Caco-2 (cell line): ENCODE results near the gene CARNS1. TPM values are rescaled to one million over a fixed set of nuclear protein-coding genes. Genes with fewer than 3 reads are reported as not detected.

Experiments used
- BruUV-seq: library from RNA; stranded (reverse); fragments of 400-500 nt; replicated peaks from 2 replicates; lab custom pipeline; 2021; lab: Mats Ljungman, UMichigan
- CTCF ChIA-PET: fragments of 300-600 bp; sonication (Branson Sonifier 250); formaldehyde crosslinking; loops from one replicate; lab custom pipeline; 2022; ENCODE audit warnings: antibody characterized with exemption; lab: Charles Lee
- POLR2A ChIA-PET: fragments of 300-600 bp; sonication (Branson Sonifier 250); formaldehyde crosslinking; loops from one replicate; lab custom pipeline; 2022; ENCODE audit warnings: antibody characterized with exemption; lab: Charles Lee
- DNase-seq, 2 experiments: peaks; one replicate each; pipeline versions ENCODE4 v3.0.0 to v3.0.0-alpha.2; 2020 to 2022
- H3K27me3 ChIP-seq: replicated peaks from 2 replicates; pipeline ENCODE4 v1.6.0; 2011; ENCODE audit warnings: low read length; ENCODE audit not compliant: control insufficient read depth, insufficient read depth
- H3K36me3 ChIP-seq: 2 replicates; pipeline ENCODE4 v1.5.1; 2011; ENCODE audit warnings: low read length; ENCODE audit not compliant: control insufficient read depth, insufficient read depth
- H3K4me1 ChIP-seq: fragments of 250-450 bp; sonication (Bioruptor Pico); 2 replicates; pipeline ENCODE4 v1.5.1; 2020; ENCODE audit warnings: mild to moderate bottlenecking
- H3K4me3 ChIP-seq: 2 replicates; pipeline ENCODE4 v1.5.1; 2011; ENCODE audit warnings: low read depth, mild to moderate bottlenecking, control low read depth, low read length
- H3K9me3 ChIP-seq: fragments of 250-450 bp; sonication (Bioruptor Pico); 2 replicates; pipeline ENCODE4 v1.5.1; 2020; ENCODE audit warnings: mild to moderate bottlenecking, moderate library complexity
- H3K27ac Mint-ChIP-seq: one replicate; pipeline ENCODE4 v1.8.0; 2022; ENCODE audit warnings: mixed read lengths; ENCODE audit not compliant: unreplicated experiment
- H3K27me3 Mint-ChIP-seq: one replicate; pipeline ENCODE4 v1.8.0; 2022; ENCODE audit warnings: mixed read lengths; ENCODE audit not compliant: insufficient read depth, unreplicated experiment
- H3K36me3 Mint-ChIP-seq: one replicate; pipeline ENCODE4 v1.8.0; 2022; ENCODE audit warnings: mild to moderate bottlenecking, mixed read lengths; ENCODE audit not compliant: insufficient read depth, unreplicated experiment
- H3K4me1 Mint-ChIP-seq: one replicate; pipeline ENCODE4 v1.8.0; 2022; ENCODE audit warnings: low read depth, mixed read lengths; ENCODE audit not compliant: unreplicated experiment
- H3K4me3 Mint-ChIP-seq: one replicate; pipeline ENCODE4 v1.8.0; 2022; ENCODE audit warnings: mild to moderate bottlenecking, moderate library complexity, mixed read lengths; ENCODE audit not compliant: unreplicated experiment
- H3K9me3 Mint-ChIP-seq: one replicate; pipeline ENCODE4 v1.8.0; 2022; ENCODE audit warnings: mixed read lengths; ENCODE audit not compliant: unreplicated experiment
- CTCF ChIP-seq, 2 experiments: fragments of 200-600 bp in 1 of 2; IDR thresholded peaks; 1 replicate in 1 of 2; 2 replicates in 1 of 2; pipeline versions ENCODE4 v1.5.1 to v1.8.0; 2011 to 2022; ENCODE audit warnings: antibody characterized with exemption in 1 of 2, control low read depth in 1 of 2, inconsistent platforms in 1 of 2, low read depth in 1 of 2, low read length in 1 of 2, mild to moderate bottlenecking in 1 of 2, moderate library complexity in 1 of 2; ENCODE audit not compliant: insufficient read depth in 1 of 2, severe bottlenecking in 1 of 2, unreplicated experiment in 1 of 2
- intact Hi-C: fragments of 100-400 bp; cut with micrococcal nuclease; formaldehyde crosslinking; loops from one replicate; pipeline ENCODE4 v1.10.0; 2022; ENCODE audit not compliant: unreplicated experiment
- total RNA-seq: library from RNA; stranded (reverse); gene quantifications from 2 replicates; pipeline ENCODE4 v1.2.3, GENCODE V29; 2022

The CARNS1 gene
- total RNA-seq, 1 experiment from 2014 or later = 0.09 TPM

DNA sequence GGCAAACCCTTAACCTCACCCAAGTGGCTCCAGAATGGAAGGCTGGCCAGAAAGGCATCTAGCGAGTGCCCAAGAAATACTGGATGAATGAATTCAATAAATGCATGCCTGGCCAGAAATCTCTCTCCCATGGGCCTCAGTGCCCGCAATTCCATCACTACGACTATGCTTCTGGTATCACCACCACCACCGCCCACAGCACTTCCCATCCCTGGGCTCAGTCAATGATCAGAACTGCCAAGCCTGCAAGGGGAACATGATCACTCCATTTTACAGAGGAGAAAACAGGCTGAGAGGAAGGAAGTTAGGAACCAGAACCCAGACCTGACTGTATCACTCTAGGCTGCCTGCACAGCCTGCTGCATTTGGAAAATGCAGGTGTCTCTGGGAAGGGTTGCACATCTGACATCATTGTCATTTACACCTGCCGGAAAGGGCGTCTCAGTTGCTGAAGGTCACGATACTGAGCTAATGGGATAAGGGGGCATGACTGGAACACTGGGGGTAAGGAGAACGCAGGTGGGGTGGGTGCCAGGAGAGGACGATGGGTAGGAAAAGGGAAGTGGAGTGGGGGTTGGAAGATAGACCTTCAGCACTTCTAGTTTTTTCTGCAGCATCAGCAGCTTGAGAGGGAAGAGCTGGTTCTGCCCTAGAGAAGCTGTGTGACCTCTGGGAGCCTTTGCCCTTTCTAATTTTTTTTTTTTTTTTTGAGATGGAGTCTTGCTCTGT lies 33.8 kb downstream of the CARNS1 start:
- H3K9me3 ChIP-seq = no peaks in the 10 kb centered on the region
- BruUV-seq = no TSS peak
- H3K4me1 ChIP-seq = peaks cover 7% of the 10 kb centered on the region
- Mint-ChIP-seq H3K4me3 (no peak overlapping the region), H3K36me3 (peaks cover 6% of the 10 kb centered on the region), H3K27me3 (no peaks in the 10 kb centered on the region), H3K4me1 (peaks cover 9% of the 10 kb centered on the region), H3K27ac (no peak overlapping the region), H3K9me3 (no peaks in the 10 kb centered on the region)
- no peaks in the 10 kb centered on the region for H3K27me3 ChIP-seq
- no peak for TF ChIP-seq CTCF (IDR thresholded peaks at IDR 0.05; ENCODE audit: insufficient read depth in 1 of 2, low read depth in 1 of 2, low read length in 1 of 2, severe bottlenecking in 1 of 2, unreplicated experiment in 1 of 2)
- no peak overlapping the region for H3K4me3 ChIP-seq
- ChIA-PET CTCF (no interaction called here), POLR2A (interaction anchor here (0.9 kb wide), 1 partner anchor 58 kb away, joined by 5 read pairs; the partner anchor contains the start of gene RAD9A)
- DNase-seq = no peak
- H3K36me3 ChIP-seq = no peaks in the 10 kb centered on the region
- intact Hi-C loops = no loop called here

DNA sequence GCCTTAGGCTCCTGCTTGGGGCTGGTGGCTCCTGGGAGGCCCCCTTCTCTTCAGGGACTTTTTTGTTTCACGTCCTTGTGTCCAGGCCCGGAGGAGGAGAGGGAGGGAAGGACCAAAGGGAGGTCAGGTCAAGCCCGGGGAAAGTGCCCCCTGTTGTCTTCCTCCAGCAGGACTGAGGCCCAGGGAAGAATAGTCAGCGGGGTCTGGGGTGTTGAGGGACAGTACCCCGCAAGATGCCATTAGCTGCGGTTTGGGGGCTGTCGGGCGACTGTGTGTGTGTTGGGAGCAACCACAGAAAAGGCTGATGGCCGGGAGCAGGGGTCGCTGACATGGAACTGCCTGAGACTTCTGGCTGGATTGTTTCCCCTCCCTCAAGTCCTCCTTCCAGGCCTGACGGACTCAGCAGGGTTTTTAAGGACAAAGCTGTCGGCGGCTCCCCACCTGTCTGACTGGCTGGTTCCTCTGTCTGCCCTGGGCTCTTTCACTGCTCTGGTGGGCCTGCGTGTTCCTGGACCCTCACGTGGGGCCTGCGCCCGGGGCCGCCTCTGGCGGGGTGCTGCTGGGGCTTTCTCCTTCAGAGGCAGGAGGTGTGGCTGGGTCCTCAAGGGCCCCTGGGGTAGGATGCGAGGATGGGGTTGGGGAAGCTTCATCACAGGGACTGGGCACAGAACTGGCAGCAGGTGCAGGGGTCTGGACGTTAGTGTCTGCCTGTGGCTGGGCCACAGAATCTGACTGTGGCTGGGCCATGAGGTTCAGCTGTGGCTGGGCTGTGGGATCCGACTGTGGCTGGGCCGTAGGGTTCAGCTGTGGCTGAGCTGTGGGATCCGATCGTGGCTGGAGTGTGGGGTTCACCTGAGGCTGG lies 35.5 kb downstream of the CARNS1 start:
- CTCF ChIA-PET = interaction anchor here (0.5 to 1.1 kb wide), 3 partner anchors 50 to 569 kb away, joined by 3 to 5 read pairs (median 3); partner anchors contain the start of gene PPP1CA
- no peak overlapping the region for H3K27ac Mint-ChIP-seq
- TF ChIP-seq CTCF (IDR thresholded peaks at IDR 0.05; ENCODE audit: insufficient read depth in 1 of 2, low read depth in 1 of 2, low read length in 1 of 2, severe bottlenecking in 1 of 2, unreplicated experiment in 1 of 2) = no peak
- Histone ChIP-seq H3K9me3 (no peaks in the 10 kb centered on the region), H3K36me3 (no peaks in the 10 kb centered on the region), H3K27me3 (no peaks in the 10 kb centered on the region), H3K4me1 (no peaks in the 10 kb centered on the region), H3K4me3 (no peak overlapping the region)
- intact Hi-C loops = no loop called here
- H3K9me3 Mint-ChIP-seq = no peaks in the 10 kb centered on the region
- H3K36me3 Mint-ChIP-seq = no peaks in the 10 kb centered on the region
- no peak overlapping the region for H3K4me3 Mint-ChIP-seq
- BruUV-seq = no TSS peak
- POLR2A ChIA-PET = no interaction called here
- no peaks in the 10 kb centered on the region for H3K4me1 Mint-ChIP-seq
- DNase-seq = no peak
- H3K27me3 Mint-ChIP-seq = no peaks in the 10 kb centered on the region

DNA sequence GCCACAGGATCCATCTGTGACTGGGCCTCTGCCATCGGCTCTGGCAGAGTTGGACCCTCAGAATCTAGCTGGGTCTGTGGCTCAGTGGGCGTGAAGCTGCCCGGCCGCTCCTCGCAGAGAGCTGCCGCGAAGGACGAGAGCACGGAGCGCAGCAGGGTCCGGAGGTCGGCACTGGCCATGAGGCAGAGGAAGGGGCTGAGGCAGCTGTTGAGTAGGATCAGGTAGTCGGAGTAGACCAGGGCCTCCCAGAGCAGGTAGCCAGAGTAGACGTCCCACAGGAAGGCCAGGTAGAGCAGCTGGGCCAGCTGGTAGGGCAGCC lies 36.1 kb downstream of the CARNS1 start:
- no peaks in the 10 kb centered on the region for H3K9me3 Mint-ChIP-seq
- no peaks in the 10 kb centered on the region for H3K4me1 Mint-ChIP-seq
- DNase-seq = peak in 1 of 2 experiments; percentile 47
- Histone ChIP-seq H3K4me3 (no peak overlapping the region), H3K27me3 (no peaks in the 10 kb centered on the region), H3K9me3 (no peaks in the 10 kb centered on the region), H3K4me1 (no peaks in the 10 kb centered on the region), H3K36me3 (no peaks in the 10 kb centered on the region)
- no peaks in the 10 kb centered on the region for H3K36me3 Mint-ChIP-seq
- no peaks in the 10 kb centered on the region for H3K27me3 Mint-ChIP-seq
- no peak overlapping the region for H3K4me3 Mint-ChIP-seq
- BruUV-seq = no TSS peak
- ChIA-PET CTCF (interaction anchor here (0.5 to 1.1 kb wide), 2 partner anchors 50 to 569 kb away, joined by 3 to 5 read pairs; partner anchors contain the start of gene PPP1CA), POLR2A (no interaction called here)
- TF ChIP-seq CTCF (IDR thresholded peaks at IDR 0.05; ENCODE audit: insufficient read depth in 1 of 2, low read depth in 1 of 2, low read length in 1 of 2, severe bottlenecking in 1 of 2, unreplicated experiment in 1 of 2) = no peak
- intact Hi-C loops = no loop called here
- no peak overlapping the region for H3K27ac Mint-ChIP-seq
